Hepatocyte (in vitro differentiated cells): Measurements from ENCODE around the gene ARHGAP26. TPM values are rescaled to one million over a fixed set of nuclear protein-coding genes. Genes with fewer than 3 reads are reported as not detected.

Source experiments
- DNase-seq: peaks from one replicate; pipeline ENCODE4 v3.0.0-alpha.2; 2016; ENCODE audit warnings: low spot score
- H2AFZ ChIP-seq: fragments of 200-600 bp; sonication (generic); 2 replicates; pipeline ENCODE4 v1.6.0; 2016; ENCODE audit warnings: antibody characterized with exemption, mild to moderate bottlenecking
- H3K27ac ChIP-seq: fragments of 200-600 bp; sonication (generic); 2 replicates; pipeline ENCODE4 v1.5.1; 2016; ENCODE audit warnings: mild to moderate bottlenecking
- H3K27me3 ChIP-seq: fragments of 200-600 bp; sonication (generic); 2 replicates; pipeline ENCODE4 v1.6.1; 2016
- H3K36me3 ChIP-seq: fragments of 200-600 bp; sonication (generic); replicated peaks from 2 replicates; pipeline ENCODE4 v1.5.1; 2016; ENCODE audit warnings: low read depth; ENCODE audit not compliant: insufficient read depth
- H3K4me1 ChIP-seq: fragments of 200-600 bp; sonication (generic); 2 replicates; pipeline ENCODE4 v1.5.1; 2016; ENCODE audit warnings: mild to moderate bottlenecking, moderate library complexity; ENCODE audit not compliant: insufficient read depth
- H3K4me2 ChIP-seq: fragments of 200-600 bp; sonication (generic); 2 replicates; pipeline ENCODE4 v1.6.0; 2016
- H3K4me3 ChIP-seq: fragments of 200-600 bp; sonication (generic); 2 replicates; pipeline ENCODE4 v1.5.1; 2016; ENCODE audit warnings: mild to moderate bottlenecking
- H3K79me2 ChIP-seq: fragments of 200-600 bp; sonication (generic); 2 replicates; pipeline ENCODE4 v1.6.0; 2017; ENCODE audit warnings: mild to moderate bottlenecking
- H3K9me2 ChIP-seq: fragments of 200-600 bp; sonication (generic); replicated peaks from 2 replicates; pipeline ENCODE4 v1.6.0; 2017; ENCODE audit warnings: mild to moderate bottlenecking; ENCODE audit not compliant: insufficient read depth
- H3K9me3 ChIP-seq: fragments of 200-600 bp; sonication (generic); 2 replicates; pipeline ENCODE4 v1.5.1; 2016; ENCODE audit warnings: low read depth, mild to moderate bottlenecking
- H4K20me1 ChIP-seq: fragments of 200-600 bp; sonication (generic); 2 replicates; pipeline ENCODE4 v1.6.0; 2016; ENCODE audit warnings: mild to moderate bottlenecking; ENCODE audit not compliant: insufficient read depth, poor library complexity, severe bottlenecking
- CTCF ChIP-seq: fragments of 200-600 bp; sonication (generic); IDR thresholded peaks from 2 replicates; pipeline ENCODE4 v1.5.1; 2016; ENCODE audit warnings: antibody characterized with exemption, mild to moderate bottlenecking; ENCODE audit not compliant: poor library complexity
- EZH2 ChIP-seq: fragments of 200-600 bp; sonication (generic); IDR thresholded peaks from 2 replicates; pipeline ENCODE4 v1.6.1; 2016; ENCODE audit warnings: antibody characterized with exemption, mild to moderate bottlenecking, borderline replicate concordance
- EZH2phosphoT487 ChIP-seq: fragments of 200-600 bp; sonication (generic); IDR thresholded peaks from one replicate; pipeline ENCODE4 v1.6.1; 2018; ENCODE audit warnings: antibody characterized with exemption, mild to moderate bottlenecking, low read depth, moderate library complexity; ENCODE audit not compliant: unreplicated experiment, severe bottlenecking
- WGBS: methylation state at CpG from one replicate; pipeline ENCODE4 v1.1.6; 2016; ENCODE audit warnings: low lambda C conversion rate; ENCODE audit errors: missing lambda C conversion rate; 5-methylcytosine and 5-hydroxymethylcytosine counted together
- polyA plus RNA-seq: library from polyadenylated mRNA; unstranded; fragments of >200 nt; fragmentation: Nextera tagmentation; extraction: Ambion mirVana; gene quantifications from 2 replicates; pipeline ENCODE4 v1.2.1, GENCODE V29; 2016
- total RNA-seq: library from RNA; depleted of rRNA; stranded (reverse); fragments of >200 nt; gene quantifications from 2 replicates; pipeline ENCODE4 v1.2.3, GENCODE V29; 2014

Gene ARHGAP26
- total and polyA plus RNA-seq, 2 experiments from 2014 or later, result 16.5 to 19.8 TPM

GRCh38 chr5:142824391-142824790 is 54.2 kb downstream of the ARHGAP26 start:
- Histone ChIP-seq H2AFZ (no peak overlapping the region), H3K79me2 (peaks cover 41% of the 10 kb centered on the region), H3K4me1 (peaks cover 40% of the 10 kb centered on the region), H4K20me1 (no peaks in the 10 kb centered on the region), H3K4me2 (no peak overlapping the region), H3K4me3 (no peak overlapping the region), H3K36me3 (no peaks in the 10 kb centered on the region), H3K27me3 (no peaks in the 10 kb centered on the region), H3K9me2 (no peaks in the 10 kb centered on the region), H3K9me3 (no peaks in the 10 kb centered on the region), H3K27ac (no peak overlapping the region)
- TF ChIP-seq CTCF, result no peak
- no peak for TF ChIP-seq EZH2phosphoT487
- no peak for TF ChIP-seq EZH2
- DNase-seq, result no peak
- 42% methylated on average over 2 of the region's 2 CpGs for WGBS

GRCh38 chr5:142825378-142826089 is 55.4 kb downstream of the ARHGAP26 start:
- TF ChIP-seq EZH2phosphoT487 (no peak), EZH2 (no peak), CTCF (no peak)
- WGBS, result 67% methylated on average over 13 of the region's 13 CpGs
- Histone ChIP-seq H3K4me2 (no peak overlapping the region), H3K27me3 (no peaks in the 10 kb centered on the region), H3K4me3 (no peak overlapping the region), H3K9me2 (no peaks in the 10 kb centered on the region), H3K79me2 (peaks cover 51% of the 10 kb centered on the region), H2AFZ (no peak overlapping the region), H4K20me1 (no peaks in the 10 kb centered on the region), H3K9me3 (no peaks in the 10 kb centered on the region), H3K27ac (no peak overlapping the region), H3K4me1 (peaks cover 38% of the 10 kb centered on the region), H3K36me3 (no peaks in the 10 kb centered on the region)
- DNase-seq, result no peak

GRCh38 chr5:142826093-142826492 is 55.9 kb downstream of the ARHGAP26 start:
- H3K27me3 ChIP-seq, result no peaks in the 10 kb centered on the region
- H3K27ac ChIP-seq, result no peak overlapping the region
- H3K9me3 ChIP-seq, result no peaks in the 10 kb centered on the region
- H4K20me1 ChIP-seq, result no peaks in the 10 kb centered on the region
- no peak overlapping the region for H2AFZ ChIP-seq
- no peak for TF ChIP-seq EZH2
- H3K79me2 ChIP-seq, result peaks cover 51% of the 10 kb centered on the region
- WGBS, result 76% methylated on average over 5 of the region's 5 CpGs
- no peaks in the 10 kb centered on the region for H3K9me2 ChIP-seq
- DNase-seq, result no peak
- no peaks in the 10 kb centered on the region for H3K36me3 ChIP-seq
- peaks cover 39% of the 10 kb centered on the region for H3K4me1 ChIP-seq
- H3K4me2 ChIP-seq, result no peak overlapping the region
- no peak overlapping the region for H3K4me3 ChIP-seq

GRCh38 chr5:142826741-142827492 is 56.7 kb downstream of the ARHGAP26 start:
- no peak for DNase-seq
- no peaks in the 10 kb centered on the region for H3K36me3 ChIP-seq
- WGBS, result 89% methylated on average over 3 of the region's 3 CpGs
- no peaks in the 10 kb centered on the region for H4K20me1 ChIP-seq
- H3K4me1 ChIP-seq, result peaks cover 34% of the 10 kb centered on the region
- H3K4me2 ChIP-seq, result no peak overlapping the region
- H3K79me2 ChIP-seq, result peaks cover 51% of the 10 kb centered on the region
- no peaks in the 10 kb centered on the region for H3K9me3 ChIP-seq
- H3K27ac ChIP-seq, result peak overlapping the region; percentile 33
- H3K4me3 ChIP-seq, result no peak overlapping the region
- TF ChIP-seq EZH2phosphoT487 (no peak), EZH2 (no peak), CTCF (no peak)
- no peaks in the 10 kb centered on the region for H3K27me3 ChIP-seq
- H3K9me2 ChIP-seq, result no peaks in the 10 kb centered on the region
- no peak overlapping the region for H2AFZ ChIP-seq
